GM21825 (cell line): ENCODE measurements around the gene GLB1L.

Experiments used
- ATAC-seq: cut with Tn5 transposase; IDR thresholded peaks from one replicate; pipeline ENCODE4 v1.9.1; 2021; ENCODE audit warnings: mild to moderate bottlenecking, moderate library complexity; ENCODE audit not compliant: unreplicated experiment

The GLB1L gene

GRCh38 chr2:219228041-219228910 is 17.0 kb downstream of the GLB1L start:
- no peak for ATAC-seq

DNA sequence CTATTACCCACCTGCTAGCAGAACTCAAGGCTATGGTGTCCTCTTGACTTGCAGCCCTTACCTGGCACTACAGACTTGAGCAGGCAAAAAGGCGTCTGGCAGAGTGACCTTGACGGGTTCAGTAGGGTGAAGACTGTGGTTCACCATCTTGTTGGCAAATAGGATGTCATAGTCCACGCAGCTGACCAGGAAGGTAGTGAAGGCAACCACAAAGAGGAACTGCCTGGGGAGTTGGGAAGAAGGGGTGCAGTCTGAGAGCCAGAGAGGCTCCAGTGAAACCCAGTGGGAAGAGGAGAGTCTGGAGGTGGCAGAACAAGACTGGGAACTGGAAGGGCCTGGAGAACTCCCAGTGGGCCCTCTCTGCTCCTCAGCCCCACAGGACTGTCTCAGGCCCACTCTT is 19.9 kb downstream of the GLB1L start:
- ATAC-seq = no peak

GRCh38 chr2:219223831-219224610 is 21.2 kb downstream of the GLB1L start:
- no peak for ATAC-seq

DNA sequence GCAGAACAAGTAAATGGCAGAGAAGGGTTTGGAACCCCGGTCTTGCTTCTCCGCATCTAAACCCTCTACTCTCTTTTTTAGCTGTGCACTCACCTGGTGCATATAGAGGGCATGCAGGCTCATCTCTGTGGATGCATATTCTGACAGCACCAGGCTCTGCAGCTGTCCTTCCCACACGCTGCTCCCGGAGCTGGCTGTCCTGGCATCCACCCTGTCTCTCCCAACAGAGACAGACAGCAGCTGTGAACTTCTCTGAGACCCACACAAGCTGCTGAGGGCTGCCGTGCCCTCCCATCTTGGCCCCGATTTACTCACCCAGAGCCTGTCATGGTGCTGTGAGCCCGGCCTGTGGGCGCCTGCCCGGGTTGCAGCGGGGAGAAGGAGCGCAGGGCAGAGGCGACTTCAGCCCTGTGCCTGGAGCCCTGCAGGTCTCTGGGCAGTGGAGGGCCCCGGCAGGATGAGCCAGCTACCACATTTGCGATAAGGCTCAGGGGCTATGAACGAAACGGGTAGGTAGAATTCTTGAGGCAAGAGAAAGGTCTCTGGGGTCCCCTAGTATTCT is 23.2 kb downstream of the GLB1L start:
- ATAC-seq = no peak

- no peak for ATAC-seq
Measured at GRCh38 chr2:219220652-219221402, 24.4 kb downstream of the GLB1L start.

GRCh38 chr2:219219784-219220532 is 25.3 kb downstream of the GLB1L start:
- no peak for ATAC-seq

- peak; percentile 75 for ATAC-seq
Measured at GRCh38 chr2:219218732-219219701, 26.2 kb downstream of the GLB1L start, which contains the start of gene ABCB6. TSS of gene ABCB6 (minus strand) at chr2:219218958. CDS start at chr2:219218673, 285 bp downstream.

- peak; percentile 20 for ATAC-seq
Measured at GRCh38 chr2:219218217-219218731, 27.0 kb downstream of the GLB1L start.

GRCh38 chr2:219216535-219216915 is 28.7 kb downstream of the GLB1L start:
- no peak for ATAC-seq

DNA sequence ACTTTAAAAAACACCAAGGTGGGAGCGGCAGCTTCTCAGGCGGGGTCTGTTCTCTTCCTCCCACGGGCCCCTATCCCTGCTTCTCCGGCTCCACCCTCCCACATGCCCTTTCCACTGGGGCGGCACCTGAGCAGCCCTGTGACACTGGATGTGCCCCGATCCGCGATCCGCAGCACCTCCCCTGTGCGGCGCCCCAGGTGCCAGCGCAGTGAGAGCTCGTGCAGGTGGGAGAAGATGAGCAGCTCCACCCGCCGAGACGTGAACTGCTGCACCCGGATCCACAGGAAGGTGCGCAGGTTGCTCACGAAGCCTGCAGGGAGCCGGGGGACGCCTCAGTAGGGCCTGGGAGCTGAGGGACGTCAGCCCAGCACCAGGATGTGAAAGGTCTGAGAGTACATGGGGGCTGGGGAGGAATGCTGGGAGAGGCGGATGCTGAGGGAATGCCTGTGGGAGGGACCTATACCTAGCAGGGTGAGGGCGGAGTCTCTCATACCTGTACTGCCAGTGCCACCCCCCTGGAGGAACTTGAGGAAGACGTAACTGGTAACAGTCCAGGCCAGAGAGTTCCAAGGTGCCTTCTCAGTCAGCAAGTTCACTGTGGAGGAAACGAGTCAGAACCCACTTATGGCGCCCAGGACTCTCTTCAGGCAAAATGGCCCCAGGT is 29.2 kb downstream of the GLB1L start:
- no peak for ATAC-seq

GRCh38 chr2:219214786-219215185 is 30.5 kb downstream of the GLB1L start:
- ATAC-seq = no peak

GRCh38 chr2:219214141-219214540 is 31.1 kb downstream of the GLB1L start:
- ATAC-seq = no peak

- no peak for ATAC-seq
Measured at GRCh38 chr2:219213486-219214071, 31.7 kb downstream of the GLB1L start.

- no peak for ATAC-seq
Measured at GRCh38 chr2:219213026-219213415, 32.2 kb downstream of the GLB1L start.

- no peak for ATAC-seq
Measured at GRCh38 chr2:219210886-219211362, 34.3 kb downstream of the GLB1L start.

DNA sequence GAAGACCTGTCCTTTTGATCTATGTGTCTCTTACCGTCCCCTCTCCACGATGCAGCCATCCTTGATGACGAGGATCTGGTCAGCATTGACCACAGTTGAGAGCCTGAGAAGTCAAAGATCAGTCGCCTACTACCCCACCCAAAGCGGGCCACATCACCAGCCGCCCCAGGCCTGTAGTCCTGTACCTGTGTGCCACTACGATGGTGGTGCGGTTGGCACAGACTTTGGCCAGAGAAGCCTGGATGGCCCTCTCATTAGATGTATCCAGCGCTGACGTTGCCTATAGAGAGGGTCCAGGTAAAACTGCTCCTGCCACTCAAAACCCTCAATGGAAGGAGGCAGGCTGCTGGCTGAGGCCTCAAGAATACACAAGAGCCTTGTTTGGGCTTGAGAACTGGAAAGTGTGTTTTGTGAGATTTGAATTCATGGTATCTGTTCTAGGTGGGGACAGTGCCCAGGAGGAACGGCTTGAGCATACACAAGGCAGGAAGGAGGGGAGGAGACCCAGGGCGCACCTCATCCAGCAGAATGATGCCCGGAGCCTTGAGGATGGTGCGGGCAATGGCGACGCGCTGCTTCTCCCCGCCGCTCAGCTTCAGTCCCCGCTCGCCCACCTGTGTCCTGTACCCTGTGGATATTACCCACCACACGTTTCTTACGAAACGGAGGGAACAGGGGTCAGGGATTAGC is 34.9 kb downstream of the GLB1L start:
- no peak for ATAC-seq
